IPS DF 6.9 (cell line): Measurements from ENCODE around the gene RNF121.
A peak's percentile ranks its signal among the peaks of the same experiment; 100 is the strongest.

Experiments used
- DNase-seq: peaks from one replicate; pipeline ENCODE4 v3.0.0-alpha.2; 2013; ENCODE audit warnings: low read depth, low spot score
- H3K27ac ChIP-seq: one replicate; pipeline ENCODE4 v1.5.1; 2013; ENCODE audit warnings: low read length, control low read depth
- H3K27me3 ChIP-seq: 2 replicates; pipeline ENCODE4 v1.6.1; 2013; ENCODE audit warnings: mild to moderate bottlenecking, low read length; ENCODE audit not compliant: control insufficient read depth, insufficient read depth
- H3K36me3 ChIP-seq: 2 replicates; pipeline ENCODE4 v1.6.1; 2013; ENCODE audit warnings: low read length; ENCODE audit not compliant: control insufficient read depth, insufficient read depth
- H3K4me1 ChIP-seq: 2 replicates; pipeline ENCODE4 v1.6.1; 2013; ENCODE audit warnings: low read length; ENCODE audit not compliant: control insufficient read depth, insufficient read depth
- H3K4me3 ChIP-seq: 2 replicates; pipeline ENCODE4 v1.5.1; 2013; ENCODE audit warnings: mild to moderate bottlenecking, low read length
- H3K9me3 ChIP-seq: 2 replicates; pipeline ENCODE4 v1.6.1; 2013; ENCODE audit warnings: low read length, inconsistent platforms; ENCODE audit not compliant: control insufficient read depth, insufficient read depth
- whole genome bisulfite sequencing: extraction: QIAGEN DNeasy Blood & Tissue Kit; methylation state at CpG from one replicate; pipeline ENCODE4 v1.1.7; 2013; ENCODE audit warnings: mixed read lengths, missing lambda C conversion rate; ENCODE audit not compliant: insufficient read length, insufficient coverage; 5-methylcytosine and 5-hydroxymethylcytosine counted together

The RNF121 gene

GRCh38 chr11:71962428-71963038 lies 33.7 kb downstream of the RNF121 start:
- no peaks in the 10 kb centered on the region for H3K9me3 ChIP-seq
- H3K4me3 ChIP-seq = no peak overlapping the region
- H3K27me3 ChIP-seq = no peaks in the 10 kb centered on the region
- H3K27ac ChIP-seq = no peak overlapping the region
- WGBS = no CpG with 5 or more reads among the region's 2 CpGs
- H3K4me1 ChIP-seq = no peaks in the 10 kb centered on the region; the same call in 1 of the 2 replicates
- DNase-seq = no peak
- peaks cover 2% of the 10 kb centered on the region; the same call in 1 of the 2 replicates for H3K36me3 ChIP-seq

GRCh38 chr11:71963468-71963867 lies 34.6 kb downstream of the RNF121 start:
- Histone ChIP-seq H3K4me1 (no peaks in the 10 kb centered on the region; the same call in 1 of the 2 replicates), H3K4me3 (no peak overlapping the region), H3K9me3 (no peaks in the 10 kb centered on the region), H3K27me3 (no peaks in the 10 kb centered on the region), H3K27ac (no peak overlapping the region), H3K36me3 (peaks cover 2% of the 10 kb centered on the region; the same call in 1 of the 2 replicates)
- no peak for DNase-seq
- no CpG with 5 or more reads among the region's 8 CpGs for WGBS

GRCh38 chr11:71964641-71965040 lies 35.8 kb downstream of the RNF121 start:
- no CpG with 5 or more reads among the region's 4 CpGs for WGBS
- Histone ChIP-seq H3K4me1 (no peaks in the 10 kb centered on the region; the same call in 1 of the 2 replicates), H3K27ac (no peak overlapping the region), H3K27me3 (no peaks in the 10 kb centered on the region), H3K9me3 (no peaks in the 10 kb centered on the region), H3K36me3 (peaks cover 2% of the 10 kb centered on the region; the same call in 1 of the 2 replicates), H3K4me3 (no peak overlapping the region)
- no peak for DNase-seq

- Histone ChIP-seq H3K27me3 (no peaks in the 10 kb centered on the region), H3K9me3 (no peaks in the 10 kb centered on the region), H3K27ac (no peak overlapping the region), H3K36me3 (no peaks in the 10 kb centered on the region), H3K4me3 (no peak overlapping the region), H3K4me1 (no peaks in the 10 kb centered on the region)
- WGBS = no CpG with 5 or more reads among the region's 2 CpGs
- no peak for DNase-seq
These were observed 42.8 kb downstream of the RNF121 start for GRCh38 chr11:71971680-71972079.

- no peak overlapping the region for H3K27ac ChIP-seq
- DNase-seq = no peak
- no peaks in the 10 kb centered on the region for H3K4me1 ChIP-seq
- H3K4me3 ChIP-seq = no peak overlapping the region
- no peaks in the 10 kb centered on the region for H3K36me3 ChIP-seq
- H3K27me3 ChIP-seq = no peaks in the 10 kb centered on the region
- H3K9me3 ChIP-seq = no peaks in the 10 kb centered on the region
- no CpG with 5 or more reads among the region's 5 CpGs for WGBS
These were observed 47.7 kb downstream of the RNF121 start for GRCh38 chr11:71976551-71976950.

GRCh38 chr11:71977090-71977489 lies 48.2 kb downstream of the RNF121 start:
- no peaks in the 10 kb centered on the region for H3K9me3 ChIP-seq
- H3K36me3 ChIP-seq = no peaks in the 10 kb centered on the region
- DNase-seq = no peak
- H3K27me3 ChIP-seq = no peaks in the 10 kb centered on the region
- no peak overlapping the region for H3K27ac ChIP-seq
- no CpG with 5 or more reads among the region's 1 CpG for WGBS
- no peak overlapping the region for H3K4me3 ChIP-seq
- H3K4me1 ChIP-seq = no peaks in the 10 kb centered on the region

- no peaks in the 10 kb centered on the region for H3K27me3 ChIP-seq
- H3K4me1 ChIP-seq = no peaks in the 10 kb centered on the region
- no CpG with 5 or more reads among the region's 7 CpGs for WGBS
- H3K27ac ChIP-seq = no peak overlapping the region
- H3K9me3 ChIP-seq = no peaks in the 10 kb centered on the region
- H3K36me3 ChIP-seq = no peaks in the 10 kb centered on the region
- no peak overlapping the region for H3K4me3 ChIP-seq
- peak; percentile 4 for DNase-seq
These were observed 49.0 kb downstream of the RNF121 start for GRCh38 chr11:71977743-71978418.

GRCh38 chr11:71979094-71979493 lies 50.2 kb downstream of the RNF121 start:
- H3K27ac ChIP-seq = no peak overlapping the region
- DNase-seq = no peak
- H3K27me3 ChIP-seq = no peaks in the 10 kb centered on the region
- no peaks in the 10 kb centered on the region for H3K9me3 ChIP-seq
- H3K36me3 ChIP-seq = no peaks in the 10 kb centered on the region
- H3K4me1 ChIP-seq = no peaks in the 10 kb centered on the region
- H3K4me3 ChIP-seq = no peak overlapping the region
- no CpG with 5 or more reads among the region's 4 CpGs for WGBS

GRCh38 chr11:71979602-71980001 lies 50.8 kb downstream of the RNF121 start:
- no peak overlapping the region for H3K27ac ChIP-seq
- no CpG with 5 or more reads among the region's 3 CpGs for WGBS
- DNase-seq = no peak
- H3K9me3 ChIP-seq = no peaks in the 10 kb centered on the region
- no peaks in the 10 kb centered on the region for H3K4me1 ChIP-seq
- H3K36me3 ChIP-seq = no peaks in the 10 kb centered on the region
- H3K4me3 ChIP-seq = no peak overlapping the region
- no peaks in the 10 kb centered on the region for H3K27me3 ChIP-seq

GRCh38 chr11:71986131-71986530 lies 57.3 kb downstream of the RNF121 start:
- H3K27ac ChIP-seq = no peak overlapping the region
- no peaks in the 10 kb centered on the region for H3K4me1 ChIP-seq
- H3K9me3 ChIP-seq = no peaks in the 10 kb centered on the region
- no peak for DNase-seq
- H3K36me3 ChIP-seq = no peaks in the 10 kb centered on the region
- no peaks in the 10 kb centered on the region for H3K27me3 ChIP-seq
- no peak overlapping the region for H3K4me3 ChIP-seq
- no CpG with 5 or more reads among the region's 2 CpGs for WGBS

- Histone ChIP-seq H3K36me3 (no peaks in the 10 kb centered on the region), H3K27ac (no peak overlapping the region), H3K4me3 (no peak overlapping the region), H3K9me3 (no peaks in the 10 kb centered on the region), H3K4me1 (no peaks in the 10 kb centered on the region), H3K27me3 (no peaks in the 10 kb centered on the region)
- no CpG with 5 or more reads among the region's 2 CpGs for WGBS
- no peak for DNase-seq
These were observed 58.7 kb downstream of the RNF121 start for GRCh38 chr11:71987521-71987920.
